CD4-positive, alpha-beta T cell treated with Interferon alpha-2 for 1 hour (primary cell): ENCODE measurements around the gene HOXB8.
A peak's percentile ranks its signal among the peaks of the same experiment; 100 is the strongest.

Experiments
- DNase-seq, 2 donors: peaks; one replicate each; pipeline ENCODE4 v3.0.0-alpha.2; 2020 to 2022

Gene HOXB8

DNA sequence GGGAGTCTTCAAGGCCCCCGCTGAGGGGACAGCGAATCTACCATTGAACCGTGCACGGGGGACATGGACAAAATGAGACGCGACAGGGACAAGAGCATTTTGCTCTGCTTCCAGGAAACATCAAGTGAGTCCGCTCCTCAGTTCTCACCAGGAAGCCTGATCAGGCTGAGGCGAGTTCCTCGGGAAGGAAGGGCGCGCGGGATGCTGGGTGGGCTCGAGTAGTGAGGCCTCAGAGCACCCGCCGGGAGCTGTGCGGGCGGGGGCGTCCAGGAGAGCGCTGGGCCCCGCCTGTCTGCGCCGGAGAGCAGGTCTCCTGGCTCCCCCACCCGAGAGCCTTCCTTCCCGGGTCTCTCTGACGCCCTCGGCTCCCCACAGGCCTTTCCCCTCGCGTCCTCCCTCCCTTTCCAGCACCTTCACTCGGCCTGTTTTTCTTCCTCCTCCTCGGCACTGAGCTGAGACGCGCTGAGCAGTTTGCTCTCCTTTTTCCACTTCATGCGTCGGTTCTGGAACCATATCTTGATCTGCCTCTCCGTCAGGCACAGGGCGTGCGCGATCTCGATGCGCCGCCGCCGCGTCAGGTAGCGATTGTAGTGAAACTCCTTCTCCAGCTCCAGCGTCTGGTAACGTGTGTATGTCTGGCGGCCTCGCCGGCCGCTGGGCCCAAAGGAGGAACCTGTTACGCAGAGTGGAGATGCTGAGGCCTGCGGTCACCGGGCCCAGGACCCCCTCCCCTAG, 18.9 kb downstream of the HOXB8 start:
- peak in 1 of 2 donors; percentile 35 for DNase-seq

DNA sequence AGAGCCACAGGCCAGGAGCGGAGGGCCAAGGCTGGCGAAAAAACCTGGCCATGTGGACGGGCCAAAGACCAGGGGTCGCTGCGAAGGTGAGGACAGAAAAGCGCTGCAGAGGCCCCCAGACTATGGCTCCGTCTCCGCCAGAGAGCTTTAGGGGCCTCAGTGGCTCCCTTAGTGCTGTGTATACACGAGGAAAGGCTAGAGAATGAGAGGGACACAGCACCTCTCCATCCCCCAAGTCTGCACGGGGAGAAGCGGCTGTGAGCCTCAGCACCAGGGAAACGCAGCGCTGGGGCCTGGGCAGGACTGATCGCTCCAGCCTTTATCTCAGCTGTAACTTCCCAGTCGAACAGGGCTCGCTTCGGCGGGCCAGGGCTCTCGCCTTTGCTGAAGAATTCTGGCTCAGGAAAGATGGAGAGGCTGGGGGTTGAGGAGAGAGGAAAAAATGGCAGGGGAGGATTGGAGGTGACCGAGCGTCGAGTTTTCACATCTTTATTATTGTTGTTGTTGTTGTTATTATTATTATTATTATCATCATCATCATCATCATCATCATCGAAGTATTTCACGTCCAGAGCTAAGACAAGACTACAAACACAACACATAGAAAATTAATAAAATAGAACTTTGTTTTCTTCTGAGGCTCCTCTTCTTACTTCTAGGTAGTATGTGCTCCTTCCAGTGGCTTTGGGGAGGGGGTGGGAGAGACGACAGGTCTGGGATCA, 19.7 kb downstream of the HOXB8 start:
- DNase-seq, result no peak

- DNase-seq, result no peak
Measured at GRCh38 chr17:48594538-48595277, 20.4 kb downstream of the HOXB8 start.

DNA sequence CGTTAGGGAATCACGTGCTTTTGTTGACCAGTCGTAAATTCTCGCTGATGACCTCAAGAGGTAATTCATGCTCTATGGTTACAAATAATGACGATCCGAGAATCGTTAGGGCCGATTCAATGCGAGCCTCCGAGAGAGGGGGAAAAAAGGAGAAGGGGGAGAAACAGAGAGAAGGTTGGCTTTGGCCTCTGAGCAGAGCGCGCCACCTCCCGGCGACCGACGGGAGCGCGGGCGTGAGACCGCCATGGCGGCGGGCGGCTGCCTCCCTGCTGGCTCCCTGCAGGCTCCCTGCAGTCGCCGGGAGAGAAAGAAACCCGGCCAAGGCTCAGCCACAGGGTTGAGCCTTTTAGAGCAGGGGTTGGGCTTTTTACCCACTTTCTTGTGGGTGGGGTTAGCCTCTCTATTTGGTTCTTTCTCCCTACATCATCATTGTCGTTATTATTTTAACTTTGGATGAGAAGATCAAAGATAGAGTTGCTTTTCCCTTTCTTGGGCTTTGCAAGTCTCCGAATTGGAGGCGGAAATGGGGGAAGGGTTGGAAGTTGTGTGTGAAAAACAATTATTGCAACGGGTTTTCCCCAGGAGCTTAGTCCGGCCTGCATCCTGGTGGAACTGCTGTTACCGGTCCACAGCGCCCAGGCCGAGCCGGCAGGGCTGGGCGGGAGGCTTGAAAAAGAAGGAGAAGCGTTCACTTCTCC, 21.1 kb downstream of the HOXB8 start:
- peak; percentile 75 to 85 for DNase-seq

- DNase-seq, result no peak
Measured at GRCh38 chr17:48593126-48593829, 21.8 kb downstream of the HOXB8 start, which contains the start of gene HOXB5. TSS of gene HOXB5 (minus strand) at chr17:48593779. CDS start at chr17:48593682, 97 bp downstream.

GRCh38 chr17:48592577-48592976, 22.5 kb downstream of the HOXB8 start:
- no peak for DNase-seq

GRCh38 chr17:48592057-48592514, 23.0 kb downstream of the HOXB8 start:
- no peak for DNase-seq

- DNase-seq, result no peak
Measured at GRCh38 chr17:48591255-48592056, 23.6 kb downstream of the HOXB8 start.

- DNase-seq, result no peak
Measured at GRCh38 chr17:48590607-48591161, 24.4 kb downstream of the HOXB8 start.

DNA sequence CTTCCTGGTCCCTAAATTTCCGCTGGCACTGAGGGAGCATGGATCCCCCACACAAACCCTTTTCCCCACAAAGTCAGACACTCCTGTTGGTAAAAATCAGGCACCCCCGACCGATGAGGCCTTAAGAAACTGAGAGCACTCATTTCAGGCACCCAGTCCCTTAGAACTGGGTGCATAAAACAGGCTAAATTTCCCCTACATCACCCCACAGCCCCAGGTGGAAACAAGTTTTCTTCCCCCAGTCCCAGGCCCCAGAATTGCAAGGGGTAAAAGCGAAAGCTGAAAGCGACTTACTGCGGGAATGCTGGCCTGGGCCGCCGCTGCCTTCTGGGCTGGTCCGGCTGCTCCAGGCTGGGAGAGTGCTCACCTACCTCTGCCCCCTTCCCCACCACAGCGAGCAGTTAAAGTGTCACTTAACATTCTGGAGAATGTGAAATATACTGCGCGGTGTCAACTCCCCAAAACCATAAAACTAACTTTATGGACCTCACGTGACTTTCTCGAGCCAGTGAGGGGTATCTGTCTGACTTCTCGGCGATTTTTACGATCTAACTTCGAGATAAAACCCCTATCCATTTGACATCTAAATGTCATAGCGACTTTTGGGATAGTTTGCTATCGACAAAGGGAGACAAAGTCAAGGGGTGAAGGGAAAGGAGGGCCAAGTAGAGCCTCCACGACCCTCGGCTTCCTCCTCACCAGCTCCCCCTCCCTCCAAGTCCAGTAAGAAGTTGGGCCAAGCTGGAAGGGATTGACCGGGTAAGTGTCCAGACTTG, 25.1 kb downstream of the HOXB8 start, which contains the start of gene HOXB3:
HOXB3 (minus strand) TSS at position 411 of the 776 bp plus-strand sequence. CDS start 37,767 bp downstream, outside the sequence.
- no peak for DNase-seq

GRCh38 chr17:48589060-48589830, 25.8 kb downstream of the HOXB8 start:
- no peak for DNase-seq

DNA sequence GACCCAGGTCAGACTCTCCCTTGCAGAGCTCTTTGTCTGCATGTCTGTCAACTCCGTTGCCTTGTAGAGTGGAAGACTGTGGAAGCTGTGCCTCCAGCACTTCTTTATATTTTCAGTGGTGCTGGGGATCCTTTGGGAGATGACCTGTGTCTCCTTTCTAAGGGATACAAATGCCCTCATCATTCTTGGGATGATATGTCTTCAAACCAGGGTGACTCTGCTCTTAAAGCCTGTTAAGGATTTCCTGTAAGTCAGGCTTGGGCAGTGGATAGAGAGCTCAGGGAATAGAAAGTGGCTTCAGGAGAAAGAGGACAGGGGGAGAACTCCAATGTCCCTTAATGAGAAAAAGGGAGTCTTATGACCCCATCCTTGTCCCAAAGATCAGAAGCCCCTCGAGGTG, 26.6 kb downstream of the HOXB8 start:
- no peak for DNase-seq

- no peak for DNase-seq
Measured at GRCh38 chr17:48588074-48588415, 27.0 kb downstream of the HOXB8 start.

- no peak for DNase-seq
Measured at GRCh38 chr17:48587276-48588073, 27.6 kb downstream of the HOXB8 start.

- peak in 1 of 2 donors; percentile 36 for DNase-seq
Measured at GRCh38 chr17:48586355-48587258, 28.5 kb downstream of the HOXB8 start.

- DNase-seq, result no peak
Measured at GRCh38 chr17:48584223-48584741, 30.8 kb downstream of the HOXB8 start.

DNA sequence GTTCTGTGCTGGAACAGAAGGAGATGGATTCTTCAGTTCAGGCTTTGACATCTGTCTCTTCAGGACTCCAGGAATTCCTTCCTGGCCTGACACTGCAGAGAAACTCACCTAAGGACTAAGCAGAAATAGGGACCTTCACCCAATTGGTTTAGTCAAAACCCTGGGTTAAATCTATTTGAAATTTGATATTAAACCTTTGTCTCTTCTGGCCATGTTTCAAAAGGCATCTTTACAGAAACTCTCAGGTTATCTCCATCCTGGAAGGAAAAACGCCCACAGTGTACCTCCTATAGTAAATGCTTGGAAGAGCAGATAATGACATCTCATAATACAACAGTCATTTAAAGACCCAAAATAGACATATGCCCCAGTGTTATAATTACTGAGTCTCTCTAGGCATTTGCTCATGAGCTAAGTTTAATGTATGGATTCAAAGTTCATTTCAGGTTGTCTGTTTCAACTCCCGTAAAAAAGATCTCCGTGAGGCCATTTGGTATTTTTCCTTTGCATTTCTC, 31.3 kb downstream of the HOXB8 start:
- no peak for DNase-seq
